HG02981 (cell line): ENCODE results near the gene GALNT14.
"Not testable (repeated sequence)": the region's sequence is repeated elsewhere in the genome, so short reads cannot be mapped to it uniquely, and the experiment has no call there.

Experiments
- ATAC-seq: cut with Tn5 transposase; IDR thresholded peaks from one replicate; pipeline ENCODE4 v1.9.1; 2021; ENCODE audit warnings: mild to moderate bottlenecking, moderate library complexity; ENCODE audit not compliant: unreplicated experiment

Gene GALNT14

DNA sequence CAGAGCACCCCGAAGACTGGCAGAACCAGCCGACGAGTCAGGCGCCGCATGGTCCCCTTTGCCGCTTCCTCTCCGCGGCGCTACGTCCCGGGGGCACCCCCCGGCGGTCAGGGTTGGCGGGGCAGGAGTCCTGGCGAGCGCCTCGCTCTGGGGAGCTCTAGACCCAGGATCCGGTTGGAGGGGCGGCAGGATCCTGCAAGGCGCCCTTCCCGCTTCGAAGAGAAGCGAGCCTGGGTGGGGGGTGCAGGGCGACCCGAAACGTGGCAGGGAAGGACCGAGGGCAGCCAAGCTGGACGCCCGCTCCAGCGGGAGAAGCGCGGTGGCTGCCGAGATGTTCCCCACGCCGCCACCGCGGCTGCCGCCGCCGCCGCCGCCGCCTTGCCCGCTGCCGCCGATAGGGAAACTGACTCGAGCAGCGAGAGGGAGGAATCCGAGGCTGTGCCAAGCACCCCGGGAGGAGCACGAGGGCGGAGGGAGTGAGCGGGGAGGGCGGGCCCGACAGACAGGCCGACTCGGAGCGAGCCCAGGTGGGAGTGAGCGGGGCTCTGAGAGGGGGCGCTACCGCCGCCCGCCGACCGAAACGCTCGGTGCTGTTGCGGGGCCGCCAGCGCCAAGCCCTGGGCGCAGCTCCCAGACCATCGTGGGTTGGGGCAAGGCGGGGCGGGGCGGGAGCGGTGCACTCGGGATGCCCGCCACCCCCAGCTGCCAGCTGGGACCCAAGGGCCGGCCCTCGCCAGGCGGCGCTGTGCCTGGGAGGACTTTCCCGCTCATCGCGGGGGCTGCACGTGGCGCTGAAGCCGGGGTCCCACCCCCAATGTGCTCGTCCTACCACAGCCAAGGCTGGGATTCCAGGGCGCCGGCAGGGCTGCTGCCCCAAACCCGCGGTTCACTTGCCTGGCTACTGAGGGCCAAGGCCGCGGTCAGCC is at the start of gene GALNT14:
Gene GALNT14, minus strand, starts transcription at position 404 of the 926 bp plus-strand sequence. Its CDS starts 354 bp downstream, at position 50.
- ATAC-seq = peak; percentile 66

DNA sequence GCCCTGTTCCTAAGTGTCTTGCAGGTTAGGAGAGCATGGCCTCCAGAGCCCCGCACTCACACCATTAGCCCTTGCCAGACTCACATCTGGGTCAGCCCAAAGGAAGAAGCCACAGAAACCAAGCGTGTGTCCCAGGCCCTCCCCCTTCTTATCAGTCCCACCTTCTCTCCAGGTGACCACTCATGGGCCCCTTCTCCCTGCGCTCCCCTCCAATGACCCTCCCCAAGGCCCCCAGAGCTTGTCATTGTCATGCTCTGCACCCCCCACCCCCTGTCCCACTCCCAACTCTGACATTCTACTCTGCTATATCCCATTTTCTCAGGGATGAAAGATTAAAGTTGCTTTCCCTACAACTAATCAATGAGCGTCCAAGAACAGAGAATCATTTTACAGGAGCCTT is 48.9 kb upstream of the GALNT14 start:
- ATAC-seq = no peak

DNA sequence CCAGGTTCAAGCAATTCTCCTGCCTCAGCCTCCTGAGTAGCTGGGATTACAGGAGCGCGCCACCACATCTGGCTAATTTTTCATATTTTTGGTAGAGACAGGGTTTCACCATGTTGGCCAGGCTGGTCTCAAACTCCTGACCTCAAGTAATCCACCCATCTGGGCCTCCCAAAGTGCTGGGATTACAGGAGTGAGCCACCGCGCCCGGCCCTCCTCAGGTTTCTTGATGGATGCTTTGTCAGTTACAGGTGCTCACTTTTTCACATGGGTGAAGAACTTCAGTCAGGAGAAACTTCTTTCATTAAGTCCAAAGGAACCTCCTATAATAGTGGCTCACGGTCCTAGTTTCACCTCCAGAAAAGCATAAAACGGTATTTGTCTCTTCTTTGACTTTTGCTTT is 45.7 kb upstream of the GALNT14 start:
- not testable (repeated sequence) for ATAC-seq

DNA sequence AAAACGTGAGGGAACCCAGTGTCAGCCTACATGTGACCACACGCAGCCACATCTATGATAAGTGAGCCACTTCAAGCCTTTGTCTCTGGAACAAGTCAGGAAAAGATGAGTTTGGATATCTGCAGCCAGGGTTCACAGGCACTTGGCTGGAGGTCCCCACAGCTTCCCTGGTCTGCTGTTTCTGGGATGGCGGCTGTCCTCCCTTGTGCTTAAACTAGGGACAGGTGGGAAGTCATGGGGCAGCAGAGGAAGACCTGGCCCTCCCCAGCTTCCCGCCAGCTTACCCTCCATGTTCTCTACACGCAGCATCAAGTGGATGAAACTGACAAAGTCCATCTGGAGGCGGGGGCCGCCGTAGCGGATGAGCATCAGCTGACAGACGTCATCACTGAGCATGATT is 38.5 kb upstream of the GALNT14 start:
- ATAC-seq = no peak

GRCh38 chr2:31171142-31171541 is 32.9 kb upstream of the GALNT14 start:
- no peak for ATAC-seq

- peak; percentile 64 for ATAC-seq
Observed at GRCh38 chr2:31170071-31170698, 31.9 kb upstream of the GALNT14 start.

DNA sequence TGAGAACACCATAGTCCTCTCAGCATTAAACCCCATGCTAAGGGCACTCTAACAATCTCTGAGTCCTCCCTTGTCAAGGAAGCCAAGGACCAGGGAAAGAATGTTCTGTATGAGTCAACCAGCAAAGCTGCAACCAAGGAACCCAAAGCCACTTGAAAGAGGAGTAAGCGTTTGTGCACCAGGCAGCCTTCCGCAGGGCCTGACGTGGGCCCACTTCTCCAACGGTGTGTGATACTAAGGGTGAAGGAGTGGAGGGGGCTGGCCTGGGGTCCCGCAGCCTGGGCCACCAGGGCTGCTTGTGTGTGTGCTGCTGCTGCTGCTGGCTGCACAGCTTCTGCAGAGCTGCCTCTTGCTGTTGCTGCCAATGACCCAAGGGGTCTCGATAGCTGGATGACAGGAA is 30.1 kb upstream of the GALNT14 start:
- no peak for ATAC-seq

- ATAC-seq = no peak
Observed at GRCh38 chr2:31166925-31167324, 28.7 kb upstream of the GALNT14 start.

DNA sequence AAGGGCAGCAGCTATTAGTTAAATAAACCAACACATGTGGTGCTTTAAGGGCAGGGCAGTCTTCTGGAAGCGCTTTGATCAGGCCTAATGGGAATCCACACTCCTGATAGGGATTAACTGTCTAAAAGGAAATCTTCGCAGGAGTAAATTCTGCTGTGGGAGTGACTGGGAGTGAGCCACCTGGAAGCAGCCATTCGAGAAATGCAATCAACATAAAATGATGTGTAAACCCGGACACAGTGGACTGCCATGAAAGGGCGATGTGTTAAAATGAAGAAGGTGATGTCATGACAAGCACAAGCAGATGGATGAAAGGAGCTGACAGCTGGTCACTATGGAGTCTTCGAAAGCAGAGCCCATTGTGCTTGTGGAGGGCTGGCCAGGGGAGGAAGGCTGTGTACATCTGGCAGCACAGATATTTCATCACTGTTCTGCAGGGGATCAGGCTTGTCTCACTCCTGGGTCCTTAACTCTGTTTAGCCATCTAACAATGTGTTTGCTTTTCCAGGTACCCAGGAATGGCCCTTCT is 24.8 kb upstream of the GALNT14 start:
- ATAC-seq = no peak

- ATAC-seq = no peak
Observed at GRCh38 chr2:31161637-31162036, 23.4 kb upstream of the GALNT14 start.

GRCh38 chr2:31151501-31151900 is 13.3 kb upstream of the GALNT14 start:
- no peak for ATAC-seq

DNA sequence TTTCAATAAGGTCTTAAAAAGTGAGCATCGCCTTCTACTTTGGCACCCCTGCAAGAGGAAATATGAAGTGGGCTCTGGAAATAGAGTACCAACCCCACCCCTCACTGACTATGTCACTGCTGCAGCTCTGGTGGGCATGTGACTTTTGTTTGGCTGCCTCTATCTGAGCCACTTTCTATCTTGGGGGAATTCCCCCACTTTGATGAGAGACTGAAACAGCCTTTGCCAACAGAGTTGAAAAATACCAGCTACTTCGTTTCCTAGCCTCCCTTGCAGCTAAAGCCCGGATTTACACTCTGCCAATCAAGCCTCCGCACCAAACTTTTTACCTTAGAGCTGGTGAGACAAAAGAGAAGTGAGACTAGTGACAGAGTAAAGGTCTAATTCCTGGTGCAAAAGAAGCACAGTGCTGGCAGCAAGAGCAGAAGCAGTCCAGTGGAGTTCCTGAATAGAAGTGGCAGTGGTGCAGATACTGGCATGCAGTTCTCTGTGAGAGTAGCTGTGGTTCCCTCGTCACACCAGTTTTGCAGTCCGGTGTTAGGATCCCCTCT is 12.0 kb upstream of the GALNT14 start:
- ATAC-seq = no peak

DNA sequence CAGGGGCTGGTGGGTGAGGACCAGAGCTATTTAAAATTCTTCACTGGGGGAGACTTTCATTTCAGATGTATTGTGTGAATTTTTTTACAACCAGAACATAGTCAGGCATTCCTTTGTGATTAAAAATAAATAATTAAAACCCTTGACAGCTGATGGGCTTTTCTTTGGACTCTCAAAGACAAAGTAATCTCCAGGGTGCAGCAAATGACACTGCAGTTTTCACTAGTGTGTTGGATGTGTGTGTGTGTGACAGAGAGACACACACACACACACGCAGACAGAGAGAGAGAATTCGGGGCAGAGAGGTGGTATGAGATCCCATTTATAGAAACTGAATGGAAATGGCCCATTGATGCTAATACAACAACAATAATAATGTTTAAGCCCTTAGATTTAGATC is 10.3 kb upstream of the GALNT14 start:
- no peak for ATAC-seq

GRCh38 chr2:31147645-31148044 is 9.4 kb upstream of the GALNT14 start:
- ATAC-seq = no peak

GRCh38 chr2:31142110-31142509 is 3.9 kb upstream of the GALNT14 start:
- ATAC-seq = no peak

GRCh38 chr2:31141443-31142085 is 3.3 kb upstream of the GALNT14 start:
- no peak for ATAC-seq

DNA sequence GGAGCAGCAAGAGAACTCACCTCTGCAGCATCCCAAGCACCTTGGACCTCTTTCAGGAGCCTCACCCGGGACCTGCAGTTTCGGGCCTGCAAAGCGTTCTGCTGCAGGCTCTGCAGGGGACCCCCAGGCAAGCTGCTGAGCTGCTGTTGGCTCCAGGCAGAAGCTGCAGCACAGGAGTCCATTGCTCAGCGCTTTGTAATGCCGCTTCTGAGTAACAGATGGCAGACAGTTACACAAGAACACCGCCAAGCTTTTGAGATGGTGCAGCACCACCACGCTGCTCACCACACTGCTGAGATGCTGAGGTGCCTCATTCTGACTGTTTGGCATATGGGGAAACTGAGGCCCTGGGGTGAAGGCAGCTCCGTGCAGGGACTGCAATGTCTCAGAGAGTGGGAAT is 1.9 kb upstream of the GALNT14 start:
- no peak for ATAC-seq

- no peak for ATAC-seq
Observed at GRCh38 chr2:31139671-31140070, 1.4 kb upstream of the GALNT14 start.

DNA sequence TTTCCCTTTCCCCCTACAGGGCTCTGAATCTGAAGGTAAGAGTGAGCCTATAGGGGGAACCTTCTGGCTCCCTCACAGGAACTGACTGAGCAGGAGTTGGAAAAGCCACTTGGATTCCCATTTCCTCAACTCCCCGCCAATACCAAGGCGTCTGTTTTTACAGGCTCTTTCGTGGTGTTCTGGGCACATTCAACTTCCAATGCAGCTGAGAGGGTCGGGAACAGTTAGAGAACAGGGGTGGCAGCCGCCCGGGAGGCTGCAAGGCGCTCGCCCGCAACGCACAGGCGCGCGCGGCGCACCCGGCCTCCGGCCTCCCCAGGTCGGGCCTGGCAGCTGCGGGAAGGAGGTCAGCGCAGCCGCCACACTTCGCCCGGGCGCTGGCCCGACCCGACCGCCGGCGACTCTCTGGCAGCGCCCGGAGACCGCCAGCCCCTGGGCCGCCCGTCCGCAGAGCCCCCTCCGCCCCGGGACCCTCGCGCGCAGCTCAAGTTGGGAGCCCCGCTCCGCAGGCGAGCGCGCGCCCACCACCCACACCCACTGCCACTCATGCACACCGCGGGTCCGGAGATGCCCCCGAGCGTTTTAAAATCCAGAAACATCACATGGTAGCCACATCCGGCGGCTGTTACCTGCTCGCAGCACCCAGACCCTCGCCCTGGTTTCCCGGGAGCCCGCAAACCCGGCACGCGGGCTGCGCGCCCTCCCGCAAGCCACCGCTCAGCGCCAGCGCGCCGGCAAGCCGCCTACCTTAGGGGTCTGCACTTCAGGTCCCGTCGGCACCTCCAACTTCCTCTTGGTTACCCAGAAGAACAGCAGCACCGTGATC is 816 bp downstream of the GALNT14 start:
- ATAC-seq = peak; percentile 8

DNA sequence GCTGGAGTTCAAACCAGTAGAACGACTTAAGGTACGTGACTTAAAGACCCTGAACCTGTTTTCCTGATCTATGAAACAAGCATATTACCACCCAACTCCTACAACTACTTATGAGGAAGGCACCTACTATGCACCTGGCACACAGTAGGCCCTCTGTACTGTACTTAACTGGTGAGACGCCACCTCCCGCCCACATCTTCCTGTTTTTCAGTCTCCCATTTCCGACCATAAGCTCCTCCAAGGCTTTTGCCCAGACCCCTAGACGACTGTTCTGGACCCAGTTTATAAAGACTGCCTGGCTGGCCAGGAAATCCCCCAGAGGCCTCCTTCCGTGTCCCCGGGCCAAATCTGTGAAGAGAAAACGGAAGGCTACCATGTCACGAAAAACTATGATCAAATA is 1.5 kb downstream of the GALNT14 start:
- no peak for ATAC-seq
